ENCODE results near the gene ZNF543. TPM values are rescaled to one million over a fixed set of nuclear protein-coding genes. Genes with fewer than 3 reads are reported as not detected.
"Not testable (repeated sequence)": the region's sequence is repeated elsewhere in the genome, so short reads cannot be mapped to it uniquely, and the experiment has no call there.

Gene ZNF543
- 7.0 TPM for polyA plus RNA-seq
- long read RNA-seq, donor 1: 0 reads
- long read RNA-seq, donor 2: 0 reads
- long read RNA-seq, donor 3, partial matches to known transcripts: 0 of 4 reads
- long read RNA-seq, donor 3, other reads (novel, unspliced or antisense): 0 of 4 reads
- long read RNA-seq, donor 4: 0 reads
- long read RNA-seq, donor 5, partial matches to known transcripts: 0 of 1 reads
- long read RNA-seq, donor 5, other reads (novel, unspliced or antisense): 0 of 1 reads
- long read RNA-seq, donor 6, partial matches to known transcripts: 0 of 3 reads
- long read RNA-seq, donor 6, other reads (novel, unspliced or antisense): 0 of 3 reads
- long read RNA-seq, donor 7, partial matches to known transcripts: 0 of 1 reads
- long read RNA-seq, donor 7, other reads (novel, unspliced or antisense): 0 of 1 reads
- long read RNA-seq, donor 8, partial matches to known transcripts: 0 of 1 reads
- long read RNA-seq, donor 8, other reads (novel, unspliced or antisense): 0 of 1 reads
- long read RNA-seq, donor 9, partial matches to known transcripts: 0 of 1 reads
- long read RNA-seq, donor 9, other reads (novel, unspliced or antisense): 0 of 1 reads
- long read RNA-seq, donor 10, partial matches to known transcripts: 0 of 1 reads
- long read RNA-seq, donor 10, other reads (novel, unspliced or antisense): 0 of 1 reads
- long read RNA-seq, donor 11, partial matches to known transcripts: 0 of 1 reads
- long read RNA-seq, donor 11, other reads (novel, unspliced or antisense): 0 of 1 reads

- Histone ChIP-seq H3K4me1 (ENCODE audit: control insufficient read depth, insufficient read depth, low read length) (peaks cover 13% of the 10 kb centered on the region), H3K9me3 (ENCODE audit: control insufficient read depth, low read depth, low read length) (no peaks in the 10 kb centered on the region), H3K27ac (ENCODE audit: low read length) (peak within 1 kb of the TSS; percentile 70), H3K36me3 (ENCODE audit: control insufficient read depth, insufficient read depth, low read length) (peaks cover 21% of the 10 kb centered on the region), H3K4me3 (ENCODE audit: low read length) (peak within 1 kb of the TSS; percentile 80), H3K27me3 (ENCODE audit: control insufficient read depth, insufficient read depth, low read length) (peaks cover 30% of the 10 kb centered on the region)
- no CpG with 5 or more reads among the region's 71 CpGs for WGBS (ENCODE audit: insufficient coverage, low lambda C conversion rate)
- peak; percentile 97 to 98 for DNase-seq
Measured at GRCh38 chr19:57320180-57321084, at the start of gene ZNF543. Gene ZNF543 (plus strand): TSS chr19:57320472. CDS start chr19:57320854, 382 bp downstream.

GRCh38 chr19:57271280-57271679 lies 49.0 kb upstream of the ZNF543 start:
- Histone ChIP-seq H3K9me3 (ENCODE audit: control insufficient read depth, low read depth, low read length) (no peaks in the 10 kb centered on the region), H3K27ac (ENCODE audit: low read length) (no peak overlapping the region), H3K4me3 (ENCODE audit: low read length) (no peak overlapping the region), H3K4me1 (ENCODE audit: control insufficient read depth, insufficient read depth, low read length) (no peaks in the 10 kb centered on the region), H3K27me3 (ENCODE audit: control insufficient read depth, insufficient read depth, low read length) (no peaks in the 10 kb centered on the region), H3K36me3 (ENCODE audit: control insufficient read depth, insufficient read depth, low read length) (no peaks in the 10 kb centered on the region)
- WGBS (ENCODE audit: insufficient coverage, low lambda C conversion rate): 93% methylated on average over 3 of the region's 8 CpGs
- no peak for DNase-seq

DNA sequence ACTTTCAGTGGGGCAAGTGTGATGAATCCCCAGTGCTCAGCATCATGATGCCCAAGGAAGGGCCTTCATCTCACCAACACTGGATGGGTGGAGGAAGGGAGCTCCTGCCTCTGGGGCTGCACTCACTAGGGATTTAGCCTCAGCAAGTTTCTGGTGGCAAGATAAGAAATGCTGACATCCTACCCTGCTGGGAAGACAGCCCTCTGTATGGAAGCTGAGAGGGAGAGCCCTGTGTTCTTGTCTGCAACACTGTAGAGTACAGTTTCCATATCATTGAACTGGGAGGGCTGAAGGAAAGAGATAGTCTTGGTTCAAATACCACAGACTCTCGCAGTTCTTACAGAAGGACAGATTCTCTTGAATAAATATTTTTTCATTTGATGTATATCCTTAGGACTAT lies 47.3 kb upstream of the ZNF543 start:
- H3K36me3 ChIP-seq (ENCODE audit: control insufficient read depth, insufficient read depth, low read length): no peaks in the 10 kb centered on the region
- H3K9me3 ChIP-seq (ENCODE audit: control insufficient read depth, low read depth, low read length): no peaks in the 10 kb centered on the region
- no peak overlapping the region for H3K27ac ChIP-seq (ENCODE audit: low read length)
- whole genome bisulfite sequencing (ENCODE audit: insufficient coverage, low lambda C conversion rate): 82% methylated on average over 1 of the region's 1 CpG
- H3K4me3 ChIP-seq (ENCODE audit: low read length): no peak overlapping the region
- no peaks in the 10 kb centered on the region for H3K4me1 ChIP-seq (ENCODE audit: control insufficient read depth, insufficient read depth, low read length)
- no peak for DNase-seq
- H3K27me3 ChIP-seq (ENCODE audit: control insufficient read depth, insufficient read depth, low read length): no peaks in the 10 kb centered on the region

- H3K4me3 ChIP-seq (ENCODE audit: low read length): no peak overlapping the region
- H3K4me1 ChIP-seq (ENCODE audit: control insufficient read depth, insufficient read depth, low read length): peaks cover 3% of the 10 kb centered on the region
- no CpG with 5 or more reads among the region's 1 CpG for WGBS (ENCODE audit: insufficient coverage, low lambda C conversion rate)
- no peaks in the 10 kb centered on the region for H3K9me3 ChIP-seq (ENCODE audit: control insufficient read depth, low read depth, low read length)
- DNase-seq: no peak
- no peaks in the 10 kb centered on the region for H3K36me3 ChIP-seq (ENCODE audit: control insufficient read depth, insufficient read depth, low read length)
- no peaks in the 10 kb centered on the region for H3K27me3 ChIP-seq (ENCODE audit: control insufficient read depth, insufficient read depth, low read length)
- H3K27ac ChIP-seq (ENCODE audit: low read length): no peak overlapping the region
Measured at GRCh38 chr19:57276430-57276829, 43.8 kb upstream of the ZNF543 start.

DNA sequence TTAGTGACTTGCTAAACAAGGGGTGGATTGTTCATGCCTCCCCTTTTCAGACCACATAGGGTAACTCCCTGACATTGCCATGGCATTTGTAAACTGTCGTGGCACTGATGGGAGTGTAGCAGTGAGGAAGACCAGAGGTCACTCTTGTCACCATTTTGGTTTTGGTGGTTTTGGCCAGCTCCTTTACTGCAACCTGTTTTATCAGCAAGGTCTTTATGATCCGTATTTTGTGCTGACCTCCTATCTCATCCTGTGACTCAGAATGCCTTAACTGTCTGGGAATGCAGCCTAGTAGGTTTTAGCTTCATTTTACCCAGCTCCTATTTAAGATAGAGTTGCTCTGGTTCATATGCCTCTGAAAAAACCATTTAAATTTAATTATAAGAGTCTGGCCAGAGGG lies 41.8 kb upstream of the ZNF543 start:
- H3K27ac ChIP-seq (ENCODE audit: low read length); H3K27me3 ChIP-seq (ENCODE audit: control insufficient read depth, insufficient read depth, low read length); DNase-seq; H3K9me3 ChIP-seq (ENCODE audit: control insufficient read depth, low read depth, low read length); H3K4me3 ChIP-seq (ENCODE audit: low read length); H3K36me3 ChIP-seq (ENCODE audit: control insufficient read depth, insufficient read depth, low read length): not testable (repeated sequence)
- peaks cover 13% of the 10 kb centered on the region for H3K4me1 ChIP-seq (ENCODE audit: control insufficient read depth, insufficient read depth, low read length)
- WGBS (ENCODE audit: insufficient coverage, low lambda C conversion rate): no CpG with 5 or more reads among the region's 2 CpGs

DNA sequence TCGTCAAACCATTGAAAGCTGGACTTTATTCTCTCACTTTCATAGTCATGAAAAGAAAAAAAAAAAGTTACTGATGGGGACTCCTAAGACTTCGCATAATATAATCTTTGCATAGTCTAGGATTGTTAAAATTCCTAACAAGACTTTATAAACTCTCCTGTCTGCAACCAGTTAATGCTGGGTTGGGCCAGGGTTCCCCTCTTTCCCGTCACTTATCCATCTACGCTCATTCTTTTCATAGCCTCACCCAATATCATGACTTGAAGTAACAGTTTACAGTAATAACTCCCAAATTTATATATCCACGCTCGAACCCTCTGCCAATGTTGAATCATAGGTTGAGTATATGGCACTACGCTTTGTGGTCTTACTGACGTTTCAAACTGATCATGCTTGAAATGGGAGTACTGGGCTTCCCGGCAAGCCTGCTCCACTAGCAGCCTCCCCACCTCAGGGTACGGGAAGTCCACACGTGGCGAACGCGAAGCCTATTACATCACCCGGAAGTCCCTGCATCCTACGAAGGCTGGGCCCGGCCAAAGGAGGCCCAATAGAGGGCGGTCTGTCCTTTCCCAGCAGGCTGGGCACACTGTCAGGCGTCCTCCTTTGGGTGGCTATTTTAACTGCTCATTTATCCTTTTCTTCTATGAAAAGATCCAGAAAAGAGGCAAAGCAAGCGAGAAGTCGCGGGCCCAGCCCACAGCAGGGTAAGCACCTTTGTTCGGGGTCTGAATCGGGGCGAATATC lies 40.7 kb upstream of the ZNF543 start:
- no peaks in the 10 kb centered on the region for H3K9me3 ChIP-seq (ENCODE audit: control insufficient read depth, low read depth, low read length)
- peak overlapping the region; percentile 100 for H3K27ac ChIP-seq (ENCODE audit: low read length)
- DNase-seq: peak; percentile 97 to 98
- H3K36me3 ChIP-seq (ENCODE audit: control insufficient read depth, insufficient read depth, low read length): peaks cover 12% of the 10 kb centered on the region
- peaks cover 13% of the 10 kb centered on the region for H3K4me1 ChIP-seq (ENCODE audit: control insufficient read depth, insufficient read depth, low read length)
- peak overlapping the region; percentile 93 for H3K4me3 ChIP-seq (ENCODE audit: low read length)
- WGBS (ENCODE audit: insufficient coverage, low lambda C conversion rate): no CpG with 5 or more reads among the region's 25 CpGs
- H3K27me3 ChIP-seq (ENCODE audit: control insufficient read depth, insufficient read depth, low read length): no peaks in the 10 kb centered on the region

GRCh38 chr19:57280165-57280961 lies 39.9 kb upstream of the ZNF543 start, which contains the start of gene ZNF460:
Gene ZNF460 (plus strand): TSS chr19:57280485. CDS start chr19:57280807, 322 bp downstream.
- Histone ChIP-seq H3K9me3 (ENCODE audit: control insufficient read depth, low read depth, low read length) (no peaks in the 10 kb centered on the region), H3K36me3 (ENCODE audit: control insufficient read depth, insufficient read depth, low read length) (peaks cover 20% of the 10 kb centered on the region), H3K4me1 (ENCODE audit: control insufficient read depth, insufficient read depth, low read length) (peaks cover 13% of the 10 kb centered on the region), H3K27me3 (ENCODE audit: control insufficient read depth, insufficient read depth, low read length) (no peaks in the 10 kb centered on the region), H3K4me3 (ENCODE audit: low read length) (peak within 1 kb of the TSS; percentile 93), H3K27ac (ENCODE audit: low read length) (peak within 1 kb of the TSS; percentile 100)
- no CpG with 5 or more reads among the region's 71 CpGs for WGBS (ENCODE audit: insufficient coverage, low lambda C conversion rate)
- DNase-seq: peak; percentile 99

GRCh38 chr19:57280962-57281400 lies 39.3 kb upstream of the ZNF543 start:
- peaks cover 26% of the 10 kb centered on the region for H3K36me3 ChIP-seq (ENCODE audit: control insufficient read depth, insufficient read depth, low read length)
- peak overlapping the region; percentile 100 for H3K27ac ChIP-seq (ENCODE audit: low read length)
- H3K9me3 ChIP-seq (ENCODE audit: control insufficient read depth, low read depth, low read length): no peaks in the 10 kb centered on the region
- peak; percentile 11 to 57 for DNase-seq
- WGBS (ENCODE audit: insufficient coverage, low lambda C conversion rate): 7% methylated on average over 3 of the region's 6 CpGs
- no peaks in the 10 kb centered on the region for H3K27me3 ChIP-seq (ENCODE audit: control insufficient read depth, insufficient read depth, low read length)
- peaks cover 13% of the 10 kb centered on the region for H3K4me1 ChIP-seq (ENCODE audit: control insufficient read depth, insufficient read depth, low read length)
- peak overlapping the region; percentile 93 for H3K4me3 ChIP-seq (ENCODE audit: low read length)
